Measurements from ENCODE around the gene IRS4. TPM values are rescaled to one million over a fixed set of nuclear protein-coding genes. Genes with fewer than 3 reads are reported as not detected.

The IRS4 gene
- total RNA-seq = not detected

DNA sequence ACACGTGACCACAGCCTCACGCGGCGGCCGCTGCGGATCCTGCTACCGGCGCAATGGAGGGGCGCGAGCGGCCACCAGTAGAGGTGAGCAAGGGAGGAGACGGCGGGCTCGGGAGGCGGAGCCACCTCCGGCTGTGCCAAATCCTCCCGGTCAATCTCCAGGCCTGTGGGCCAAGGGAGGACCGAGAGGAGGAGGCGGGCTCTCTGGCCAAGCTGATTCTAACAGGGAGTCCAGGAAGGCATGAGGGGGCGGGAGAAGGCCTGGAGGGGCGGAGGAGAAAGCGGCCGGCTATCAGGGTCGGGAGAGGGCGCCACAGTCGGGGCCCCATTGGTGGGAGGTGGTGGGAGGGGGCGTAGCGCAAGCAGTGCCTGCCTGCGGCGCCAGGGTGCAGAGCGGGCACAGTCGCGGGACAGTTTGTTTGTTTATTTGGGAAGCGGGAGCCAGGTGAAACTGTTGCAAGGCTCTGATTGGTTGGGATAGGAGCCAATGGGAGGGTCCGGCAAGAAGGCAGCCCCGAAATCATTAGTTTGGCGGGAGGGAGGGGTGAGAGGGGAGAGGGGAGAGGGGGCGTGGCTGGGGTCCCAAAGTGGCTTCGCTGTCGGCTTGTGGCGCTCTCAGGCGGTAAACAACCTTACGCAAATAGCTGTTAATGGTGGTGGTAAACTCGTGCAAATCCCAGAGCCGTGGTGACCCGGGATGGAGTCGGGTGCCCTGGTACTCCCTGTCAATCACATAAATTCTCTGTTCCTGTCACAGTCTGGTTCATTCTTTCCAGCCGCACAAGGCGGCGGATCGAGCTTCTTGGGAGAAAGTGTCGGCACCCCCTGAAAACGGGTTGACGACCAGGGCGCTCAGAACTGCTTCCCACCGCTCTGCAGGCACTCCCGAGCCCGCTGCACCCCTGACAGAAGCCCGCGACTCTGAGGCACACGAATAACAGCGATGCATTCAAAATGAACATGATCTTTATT, at the start of gene IRS4:
Gene IRS4 (minus strand): TSS at position 55 of the 971 bp plus-strand sequence.
- Mint-ChIP-seq H3K27me3 (ENCODE audit: low read depth) (peaks cover 37% of the 10 kb centered on the region), H3K36me3 (ENCODE audit: insufficient read depth) (no peaks in the 10 kb centered on the region), H3K9me3 (no peaks in the 10 kb centered on the region), H3K4me3 (peak within 1 kb of the TSS; percentile 21), H3K4me1 (ENCODE audit: low read depth) (no peaks in the 10 kb centered on the region)
- DNase-seq = no peak
- no peak for ATAC-seq

GRCh38 chrX:108772549-108772948, 36.2 kb upstream of the IRS4 start:
- Mint-ChIP-seq H3K36me3 (ENCODE audit: insufficient read depth) (no peaks in the 10 kb centered on the region), H3K4me3 (no peak overlapping the region), H3K4me1 (ENCODE audit: low read depth) (no peaks in the 10 kb centered on the region), H3K27me3 (ENCODE audit: low read depth) (no peaks in the 10 kb centered on the region), H3K9me3 (no peaks in the 10 kb centered on the region)
- DNase-seq = no peak
- ATAC-seq = no peak

GRCh38 chrX:108763559-108763958, 27.2 kb upstream of the IRS4 start:
- ATAC-seq = no peak
- DNase-seq = no peak
- H3K9me3 Mint-ChIP-seq = no peaks in the 10 kb centered on the region
- no peaks in the 10 kb centered on the region for H3K27me3 Mint-ChIP-seq (ENCODE audit: low read depth)
- no peaks in the 10 kb centered on the region for H3K36me3 Mint-ChIP-seq (ENCODE audit: insufficient read depth)
- no peak overlapping the region for H3K4me3 Mint-ChIP-seq
- H3K4me1 Mint-ChIP-seq (ENCODE audit: low read depth) = no peaks in the 10 kb centered on the region

DNA sequence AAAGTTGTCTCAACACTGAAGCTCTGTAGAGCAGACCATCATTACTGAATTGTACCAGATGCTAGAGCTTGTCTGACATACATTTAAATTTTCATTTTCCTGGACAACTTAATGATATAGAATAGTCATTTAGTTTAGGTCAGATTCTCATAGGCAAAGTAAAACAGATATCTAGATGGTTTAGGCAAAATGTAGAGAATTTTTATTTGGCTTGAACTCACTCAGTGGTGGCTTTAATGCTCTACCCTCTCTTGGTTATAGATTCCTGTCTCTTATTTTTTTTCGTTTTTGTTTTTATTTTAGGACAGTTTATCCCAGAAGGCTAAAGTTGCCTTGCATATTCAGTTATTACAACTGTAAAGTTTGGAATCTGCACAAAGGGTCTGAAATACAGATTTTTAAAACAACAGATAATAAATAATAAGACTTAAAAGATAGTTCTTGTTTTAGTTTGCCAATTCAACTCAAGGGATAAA, 4.0 kb upstream of the IRS4 start:
- Mint-ChIP-seq H3K4me1 (ENCODE audit: low read depth) (no peaks in the 10 kb centered on the region), H3K9me3 (no peaks in the 10 kb centered on the region), H3K4me3 (no peak overlapping the region), H3K36me3 (ENCODE audit: insufficient read depth) (no peaks in the 10 kb centered on the region), H3K27me3 (ENCODE audit: low read depth) (peaks cover 7% of the 10 kb centered on the region)
- ATAC-seq (no peak), DNase-seq (no peak)

DNA sequence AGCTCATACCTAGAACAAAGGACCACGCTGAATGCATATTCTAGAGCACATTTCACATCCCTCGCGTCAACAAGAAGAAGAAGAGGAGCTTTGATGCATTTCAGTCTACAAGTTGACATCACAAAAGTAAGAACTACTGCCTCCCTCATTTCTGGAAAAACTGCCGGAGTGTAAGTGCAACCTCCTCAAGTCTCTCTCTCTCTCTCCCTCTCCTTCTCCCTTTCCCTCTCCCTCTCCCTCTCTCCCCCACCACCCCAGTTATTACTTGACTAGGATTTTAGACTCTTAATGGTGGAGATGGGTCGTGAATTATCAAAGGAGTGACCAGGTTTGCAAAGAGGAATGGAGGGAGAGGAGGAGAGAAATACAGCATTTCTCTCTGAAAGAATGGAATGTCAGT, 1.4 kb upstream of the IRS4 start:
- ATAC-seq (no peak), DNase-seq (no peak)
- H3K4me3 Mint-ChIP-seq = no peak overlapping the region
- H3K9me3 Mint-ChIP-seq = no peaks in the 10 kb centered on the region
- no peaks in the 10 kb centered on the region for H3K36me3 Mint-ChIP-seq (ENCODE audit: insufficient read depth)
- no peaks in the 10 kb centered on the region for H3K4me1 Mint-ChIP-seq (ENCODE audit: low read depth)
- H3K27me3 Mint-ChIP-seq (ENCODE audit: low read depth) = peaks cover 32% of the 10 kb centered on the region

DNA sequence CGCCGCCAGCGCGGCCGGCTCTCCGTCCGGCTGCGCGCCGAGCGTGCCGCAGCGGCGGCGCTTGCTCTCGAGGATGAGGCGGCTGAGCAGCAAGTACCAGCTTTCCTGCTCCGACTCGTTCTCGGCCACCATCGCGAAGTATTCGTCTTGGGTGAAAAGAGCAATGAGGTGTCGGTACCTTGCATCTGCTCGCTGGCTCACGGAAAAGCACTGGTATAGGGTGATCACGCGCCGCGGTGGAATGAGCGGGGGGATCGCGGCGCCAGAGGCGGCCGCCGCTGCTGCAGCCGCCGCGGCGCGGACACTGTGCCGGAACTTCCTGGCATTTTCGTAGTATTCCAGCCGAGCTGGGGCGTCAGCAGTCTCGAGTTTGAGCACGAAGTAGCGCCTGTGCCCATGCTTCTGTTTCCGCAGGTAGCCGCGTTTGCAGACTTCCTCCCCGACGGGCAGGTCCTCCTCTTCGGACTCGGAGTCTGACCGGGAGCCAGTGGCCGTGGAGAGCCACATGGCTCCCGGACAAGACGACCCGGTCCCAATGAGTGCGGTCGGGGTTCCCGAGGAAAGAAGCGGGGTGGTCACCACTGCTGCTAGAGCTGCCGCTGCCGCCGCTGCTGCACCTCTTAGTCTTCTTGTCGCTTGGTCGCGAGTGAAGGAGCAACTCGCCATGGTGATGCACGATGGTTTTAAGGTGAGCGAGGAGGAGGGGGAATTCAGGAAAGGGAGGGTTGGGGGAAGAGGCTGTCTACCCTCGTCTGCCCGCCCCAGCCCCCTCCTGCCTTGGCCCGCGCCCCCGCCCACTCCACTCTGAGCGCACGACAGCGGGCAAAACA, 469 bp downstream of the IRS4 start:
- Mint-ChIP-seq H3K36me3 (ENCODE audit: insufficient read depth) (no peaks in the 10 kb centered on the region), H3K27me3 (ENCODE audit: low read depth) (peaks cover 41% of the 10 kb centered on the region), H3K9me3 (no peaks in the 10 kb centered on the region), H3K4me3 (no peak overlapping the region), H3K4me1 (ENCODE audit: low read depth) (no peaks in the 10 kb centered on the region)
- ATAC-seq (peak in 1 of 2 donors; percentile 46), DNase-seq (no peak)

- DNase-seq (no peak), ATAC-seq (no peak)
- Mint-ChIP-seq H3K36me3 (ENCODE audit: insufficient read depth) (no peaks in the 10 kb centered on the region), H3K27me3 (ENCODE audit: low read depth) (peaks cover 43% of the 10 kb centered on the region), H3K9me3 (no peaks in the 10 kb centered on the region), H3K4me3 (no peak overlapping the region), H3K4me1 (ENCODE audit: low read depth) (no peaks in the 10 kb centered on the region)
These were observed 1.2 kb downstream of the IRS4 start for GRCh38 chrX:108735091-108735678.

GRCh38 chrX:108734426-108734825, 1.9 kb downstream of the IRS4 start:
- peaks cover 43% of the 10 kb centered on the region for H3K27me3 Mint-ChIP-seq (ENCODE audit: low read depth)
- no peak overlapping the region for H3K4me3 Mint-ChIP-seq
- H3K4me1 Mint-ChIP-seq (ENCODE audit: low read depth) = no peaks in the 10 kb centered on the region
- no peaks in the 10 kb centered on the region for H3K36me3 Mint-ChIP-seq (ENCODE audit: insufficient read depth)
- ATAC-seq (no peak), DNase-seq (no peak)
- no peaks in the 10 kb centered on the region for H3K9me3 Mint-ChIP-seq

GRCh38 chrX:108732630-108733321, 3.6 kb downstream of the IRS4 start:
- Mint-ChIP-seq H3K4me1 (ENCODE audit: low read depth) (no peaks in the 10 kb centered on the region), H3K9me3 (no peaks in the 10 kb centered on the region), H3K27me3 (ENCODE audit: low read depth) (peaks cover 43% of the 10 kb centered on the region), H3K4me3 (no peak overlapping the region), H3K36me3 (ENCODE audit: insufficient read depth) (no peaks in the 10 kb centered on the region)
- DNase-seq (no peak), ATAC-seq (no peak)

DNA sequence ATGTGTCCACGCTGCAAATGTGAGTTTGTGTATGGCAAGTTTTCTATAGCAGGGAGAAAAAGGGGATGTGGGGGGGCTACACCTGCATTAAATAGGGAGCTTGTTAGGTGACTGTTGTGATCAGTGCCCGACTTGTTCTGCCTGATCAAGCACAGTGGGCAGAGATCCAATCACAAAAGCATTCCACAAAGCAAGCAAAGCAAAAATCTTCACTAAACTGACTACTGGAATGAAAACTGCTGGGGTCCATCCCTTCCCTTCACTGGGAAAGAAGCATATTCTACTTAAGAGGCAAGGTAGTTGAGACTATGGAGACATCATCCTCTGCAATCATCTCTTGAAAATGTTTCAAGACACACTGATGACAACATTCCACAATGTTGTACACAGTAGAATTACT, 5.2 kb downstream of the IRS4 start:
- no peak overlapping the region for H3K4me3 Mint-ChIP-seq
- ATAC-seq = no peak
- no peaks in the 10 kb centered on the region for H3K9me3 Mint-ChIP-seq
- H3K4me1 Mint-ChIP-seq (ENCODE audit: low read depth) = no peaks in the 10 kb centered on the region
- no peaks in the 10 kb centered on the region for H3K36me3 Mint-ChIP-seq (ENCODE audit: insufficient read depth)
- H3K27me3 Mint-ChIP-seq (ENCODE audit: low read depth) = peaks cover 40% of the 10 kb centered on the region
- no peak for DNase-seq

GRCh38 chrX:108726748-108727147, 9.6 kb downstream of the IRS4 start:
- no peaks in the 10 kb centered on the region for H3K4me1 Mint-ChIP-seq (ENCODE audit: low read depth)
- peaks cover 8% of the 10 kb centered on the region for H3K27me3 Mint-ChIP-seq (ENCODE audit: low read depth)
- no peak overlapping the region for H3K4me3 Mint-ChIP-seq
- no peaks in the 10 kb centered on the region for H3K9me3 Mint-ChIP-seq
- no peak for DNase-seq
- ATAC-seq = no peak
- no peaks in the 10 kb centered on the region for H3K36me3 Mint-ChIP-seq (ENCODE audit: insufficient read depth)

DNA sequence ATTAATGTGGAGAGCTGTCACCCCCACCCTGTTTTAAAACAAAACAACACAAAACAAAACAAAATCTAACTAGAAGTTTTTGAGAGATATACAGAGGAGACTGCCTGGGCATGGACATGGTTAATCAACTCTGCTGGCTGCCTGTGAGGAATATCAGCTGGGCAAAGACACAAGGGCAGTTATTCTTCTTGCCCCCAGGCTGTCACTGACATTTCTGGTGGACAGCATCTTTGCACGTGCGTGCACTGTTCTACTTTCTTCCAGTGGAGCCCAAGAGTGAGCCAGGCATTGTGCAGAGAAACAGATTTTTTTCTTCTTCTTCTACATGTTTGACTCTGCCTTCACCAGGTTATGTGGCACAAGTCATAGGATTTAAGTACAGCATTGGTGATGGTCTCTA, 13.8 kb downstream of the IRS4 start:
- H3K4me3 Mint-ChIP-seq = no peak overlapping the region
- no peaks in the 10 kb centered on the region for H3K9me3 Mint-ChIP-seq
- H3K36me3 Mint-ChIP-seq (ENCODE audit: insufficient read depth) = no peaks in the 10 kb centered on the region
- DNase-seq (no peak), ATAC-seq (no peak)
- no peaks in the 10 kb centered on the region for H3K4me1 Mint-ChIP-seq (ENCODE audit: low read depth)
- peaks cover 2% of the 10 kb centered on the region for H3K27me3 Mint-ChIP-seq (ENCODE audit: low read depth)

- no peaks in the 10 kb centered on the region for H3K4me1 Mint-ChIP-seq (ENCODE audit: low read depth)
- H3K9me3 Mint-ChIP-seq = peaks cover 4% of the 10 kb centered on the region
- H3K4me3 Mint-ChIP-seq = no peak overlapping the region
- DNase-seq = no peak
- no peaks in the 10 kb centered on the region for H3K36me3 Mint-ChIP-seq (ENCODE audit: insufficient read depth)
- no peaks in the 10 kb centered on the region for H3K27me3 Mint-ChIP-seq (ENCODE audit: low read depth)
- no peak for ATAC-seq
These were observed 23.5 kb downstream of the IRS4 start for GRCh38 chrX:108712886-108713285.

GRCh38 chrX:108704839-108705238, 31.5 kb downstream of the IRS4 start:
- no peaks in the 10 kb centered on the region for H3K27me3 Mint-ChIP-seq (ENCODE audit: low read depth)
- H3K4me3 Mint-ChIP-seq = no peak overlapping the region
- H3K36me3 Mint-ChIP-seq (ENCODE audit: insufficient read depth) = no peaks in the 10 kb centered on the region
- no peaks in the 10 kb centered on the region for H3K9me3 Mint-ChIP-seq
- DNase-seq = no peak
- ATAC-seq = no peak
- H3K4me1 Mint-ChIP-seq (ENCODE audit: low read depth) = no peaks in the 10 kb centered on the region

Measured in activated T-cell treated with anti-CD3 and anti-CD28 coated beads, Interleukin-2, amount 50 U/mL, for 4 hours (primary cell).